Nucleus accumbens (tissue), 56 donors: ENCODE measurements around the gene OR3A2.
"Not testable (repeated sequence)": the region's sequence is repeated elsewhere in the genome, so short reads cannot be mapped to it uniquely, and the experiment has no call there.

Experiments
- DNase-seq, 56 donors: peaks; one replicate each; lab custom pipeline; 2025; lab: John Stamatoyannopoulos, UW

Gene OR3A2

DNA sequence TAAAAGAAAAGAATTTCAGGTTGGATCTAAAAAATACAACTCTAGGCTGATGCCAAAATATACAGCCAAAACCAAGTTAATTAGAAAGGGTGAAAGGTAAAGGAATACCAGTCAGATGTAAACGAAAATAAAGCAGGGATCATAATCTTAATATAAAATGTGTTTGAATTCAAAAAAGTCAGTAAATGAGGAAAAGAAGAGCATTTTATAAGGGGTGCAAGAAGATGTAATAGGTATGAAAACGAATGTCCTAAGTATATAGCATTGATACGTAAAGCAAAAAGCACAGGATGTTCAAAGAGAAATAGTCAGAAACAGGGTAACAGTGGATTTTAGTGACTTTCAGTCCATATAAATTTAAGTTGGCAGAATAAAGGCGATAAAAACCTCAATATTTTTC, 90.5 kb downstream of the OR3A2 start:
- DNase-seq, result no peak

DNA sequence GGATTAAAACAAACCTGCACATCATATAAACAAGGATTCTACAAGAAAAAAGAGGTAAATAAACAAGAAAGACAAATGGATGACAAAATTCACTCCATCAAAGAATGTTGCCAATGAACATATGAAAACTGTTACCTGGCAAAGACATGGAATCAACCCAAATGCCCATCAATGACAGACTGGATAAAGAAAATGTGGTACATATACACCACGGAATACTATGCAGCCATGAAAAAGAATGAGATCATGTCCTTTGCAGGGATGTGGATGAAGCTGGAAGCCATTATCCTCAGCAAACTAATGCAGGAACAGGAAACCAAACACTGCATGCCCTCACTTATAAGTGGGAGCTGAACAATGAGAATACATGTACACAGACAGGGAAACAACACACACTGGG, 92.6 kb downstream of the OR3A2 start:
- not testable (repeated sequence) for DNase-seq

DNA sequence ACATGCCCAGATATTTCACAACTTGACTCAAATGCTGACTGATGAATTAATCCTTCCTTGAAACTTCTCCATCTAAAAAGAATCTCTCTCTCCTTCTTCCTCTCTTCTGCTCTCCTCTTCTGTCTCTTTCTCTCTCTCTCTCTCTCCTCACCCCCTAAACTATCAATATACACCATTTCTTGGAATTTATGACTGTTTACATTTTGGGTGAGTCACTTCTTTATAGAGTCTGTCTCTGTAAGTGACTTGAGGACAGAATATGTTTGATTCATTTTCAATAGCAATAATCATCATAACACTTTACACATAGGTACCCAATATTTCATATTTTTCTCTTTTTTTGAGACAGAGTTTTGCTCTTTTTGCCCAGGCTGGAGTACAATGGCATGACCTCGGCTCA, 103.2 kb downstream of the OR3A2 start:
- no peak for DNase-seq

DNA sequence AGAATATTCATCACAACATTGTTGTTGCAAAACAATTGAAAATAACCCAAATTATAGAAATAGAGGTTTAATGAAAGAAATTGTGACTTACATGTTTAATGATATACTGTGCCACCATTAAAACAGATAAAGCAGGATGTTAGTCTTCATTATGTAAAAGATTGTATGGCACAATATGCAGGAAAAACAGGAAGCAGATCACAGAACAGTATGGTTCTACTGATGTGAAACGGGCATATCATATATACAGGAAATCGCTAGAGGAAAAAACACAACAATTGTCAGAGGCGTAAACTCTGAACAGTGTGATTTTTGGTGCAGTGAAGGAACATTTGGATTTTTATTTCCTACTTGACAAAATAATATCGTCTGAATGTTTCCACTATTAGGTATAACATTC, 110.0 kb downstream of the OR3A2 start:
- DNase-seq, result no peak

DNA sequence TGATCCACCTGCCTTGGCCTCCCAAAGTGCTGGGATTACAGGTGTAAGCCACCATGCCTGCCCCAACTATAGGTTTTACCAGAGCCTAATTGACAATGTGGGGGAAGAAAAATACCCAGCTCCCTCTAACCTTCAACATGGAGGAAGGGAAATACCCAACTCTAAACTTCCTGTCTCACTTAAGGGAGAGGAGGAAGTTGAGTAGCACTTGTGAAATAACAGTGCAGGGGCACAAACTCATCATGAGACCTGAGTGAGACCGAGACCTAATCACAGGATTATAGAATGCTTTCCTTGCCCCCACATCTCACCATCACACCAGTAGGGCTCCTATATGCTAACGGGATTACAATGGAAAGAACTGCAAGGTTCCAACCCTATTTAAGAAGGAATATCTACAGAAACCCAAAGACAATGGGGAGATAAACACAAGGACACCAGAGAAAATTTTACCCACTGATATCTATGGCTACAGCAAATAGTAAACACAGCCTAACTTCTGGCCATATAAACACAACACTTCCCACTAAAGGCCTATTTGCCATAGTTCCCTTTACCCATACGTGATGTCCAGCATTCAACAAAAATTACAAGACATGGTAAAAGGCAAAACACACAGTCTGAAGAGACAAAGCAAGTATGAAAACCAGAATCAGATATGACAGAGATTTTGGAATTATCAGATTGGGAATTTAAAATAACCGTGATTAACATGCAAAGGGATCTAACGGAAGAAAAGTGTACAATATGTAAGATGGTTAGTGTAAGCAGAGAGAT, 114.8 kb downstream of the OR3A2 start:
- no peak for DNase-seq

DNA sequence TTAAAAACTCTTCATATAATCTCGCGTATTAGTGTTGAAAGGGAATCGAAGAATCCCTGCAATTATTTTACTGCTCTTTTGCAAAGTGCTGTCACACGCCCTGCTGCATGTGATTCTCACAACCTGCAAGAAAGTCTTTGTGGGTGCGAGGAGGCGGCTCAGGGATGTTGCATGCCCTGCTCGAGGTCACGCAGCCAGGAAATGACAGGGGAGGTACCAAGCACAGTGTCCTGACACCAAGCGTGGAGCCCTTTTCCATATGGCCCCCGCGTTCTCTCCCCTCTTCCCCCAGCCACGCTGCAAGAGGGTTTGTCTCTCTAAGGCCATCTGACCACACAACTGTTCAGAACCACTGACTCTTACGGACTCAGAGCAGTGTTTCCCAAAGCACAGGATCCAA, 125.5 kb downstream of the OR3A2 start:
- DNase-seq, result no peak

DNA sequence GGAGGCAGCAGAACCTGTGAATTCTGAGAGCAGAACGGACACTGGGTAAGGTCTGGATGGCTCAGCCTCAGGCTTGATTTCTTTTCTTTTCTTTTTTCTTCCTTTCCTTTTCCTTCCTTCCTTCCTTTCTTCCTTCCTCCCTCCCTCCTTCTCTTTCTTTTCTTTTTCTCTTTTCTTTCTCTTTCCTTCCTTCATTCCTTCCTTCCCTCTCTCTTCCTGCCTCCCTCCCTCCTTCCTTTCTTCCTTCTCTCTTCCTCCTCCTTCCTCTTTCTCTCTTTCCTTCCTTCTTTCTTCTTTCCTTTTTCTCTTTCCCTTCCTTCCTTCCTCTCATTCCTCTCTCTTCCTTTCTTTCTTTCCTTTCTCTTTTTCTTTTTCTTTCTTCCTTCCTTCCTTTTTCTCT, 125.9 kb downstream of the OR3A2 start:
- no peak for DNase-seq

DNA sequence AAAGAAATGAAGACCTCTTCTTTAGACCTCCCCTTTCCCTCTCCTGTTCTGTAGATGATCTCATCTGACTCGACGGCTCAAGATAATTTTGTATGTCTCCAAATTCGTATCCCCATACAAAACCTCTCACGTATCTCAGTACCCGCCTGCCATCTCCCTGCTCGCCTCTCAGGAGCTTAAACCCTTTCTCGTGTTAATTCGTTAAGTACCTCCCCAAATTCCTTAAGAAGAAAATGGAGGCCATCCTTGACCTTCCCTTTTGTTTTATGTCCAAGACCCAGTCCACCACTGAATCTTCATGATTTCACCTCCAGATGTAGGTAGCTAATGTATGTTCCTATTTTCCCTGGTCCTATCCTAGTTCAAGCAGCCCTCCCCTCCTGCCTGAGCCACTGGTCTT, 129.5 kb downstream of the OR3A2 start:
- DNase-seq, result no peak

DNA sequence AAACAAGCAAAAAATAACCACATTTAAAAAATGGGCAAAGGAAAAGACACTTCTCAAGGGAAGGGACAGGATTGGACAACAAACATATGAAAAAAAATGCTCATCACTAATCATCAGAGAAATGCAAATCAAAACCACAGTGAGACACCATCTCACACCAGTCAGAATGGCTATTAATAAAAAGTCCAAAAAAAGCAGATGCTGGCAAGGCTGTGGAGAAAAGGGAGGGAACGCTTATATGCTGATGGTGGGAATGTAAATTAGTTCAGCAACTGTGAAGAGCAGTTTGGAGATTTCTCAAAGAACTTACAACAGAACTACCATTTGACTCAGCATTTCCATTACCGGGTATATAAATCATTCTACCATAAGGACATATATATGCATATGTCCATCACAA, 137.1 kb downstream of the OR3A2 start:
- DNase-seq, result not testable (repeated sequence)

DNA sequence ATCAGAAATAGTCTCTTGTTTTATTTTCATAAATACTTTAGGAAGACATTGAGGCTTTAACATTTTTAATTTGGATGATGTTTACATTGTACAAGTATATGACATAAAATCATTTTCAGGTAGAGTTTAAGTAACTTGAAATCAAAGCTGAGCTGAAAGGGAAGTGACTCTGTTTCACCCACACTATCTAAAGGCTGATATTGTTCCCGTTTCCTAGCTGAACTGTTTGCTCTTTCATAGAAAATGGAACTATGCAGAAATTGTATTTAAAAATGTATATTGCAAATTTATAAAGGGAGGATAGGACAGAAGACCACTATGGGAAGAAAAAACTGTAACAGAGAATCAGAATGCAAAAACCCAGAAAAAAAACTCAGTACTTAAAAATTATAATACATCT, 141.3 kb downstream of the OR3A2 start:
- DNase-seq, result not testable (repeated sequence)

DNA sequence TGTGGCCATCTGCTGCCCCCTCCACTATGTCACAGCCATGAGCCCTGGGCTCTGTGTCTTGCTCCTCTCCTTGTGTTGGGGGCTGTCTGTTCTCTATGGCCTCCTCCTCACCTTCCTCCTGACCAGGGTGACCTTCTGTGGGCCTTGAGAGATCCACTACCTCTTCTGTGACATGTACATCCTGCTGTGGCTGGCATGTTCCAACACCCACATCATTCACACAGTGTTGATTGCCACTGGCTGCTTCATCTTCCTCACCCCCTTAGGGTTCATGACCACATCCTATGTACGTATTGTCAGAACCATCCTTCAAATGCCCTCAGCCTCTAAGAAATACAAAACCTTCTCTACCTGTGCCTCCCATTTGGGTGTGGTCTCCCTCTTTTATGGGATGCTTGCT, 145.1 kb downstream of the OR3A2 start:
- DNase-seq, result not testable (repeated sequence)

DNA sequence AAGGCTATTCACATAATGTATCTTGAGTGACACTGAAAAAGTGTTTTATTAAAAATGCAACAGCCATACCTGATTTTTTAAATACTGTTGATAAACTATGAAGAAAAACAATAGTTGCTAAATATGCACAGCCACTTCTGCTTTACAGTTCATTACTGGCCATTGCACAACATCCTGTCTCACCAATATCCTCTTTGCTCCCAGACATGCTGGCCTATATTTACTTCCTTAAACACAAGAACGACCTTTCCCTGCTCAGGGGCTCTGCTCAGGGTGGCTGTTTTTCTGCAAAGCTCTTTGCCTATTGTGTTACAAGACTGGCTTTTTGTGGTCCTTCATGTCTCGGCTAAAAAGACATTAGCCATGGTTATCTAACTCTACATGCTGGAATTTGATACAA, 147.4 kb downstream of the OR3A2 start:
- DNase-seq, result peak in 3 of 56 donors; percentile 0 to 13 (median 3)

DNA sequence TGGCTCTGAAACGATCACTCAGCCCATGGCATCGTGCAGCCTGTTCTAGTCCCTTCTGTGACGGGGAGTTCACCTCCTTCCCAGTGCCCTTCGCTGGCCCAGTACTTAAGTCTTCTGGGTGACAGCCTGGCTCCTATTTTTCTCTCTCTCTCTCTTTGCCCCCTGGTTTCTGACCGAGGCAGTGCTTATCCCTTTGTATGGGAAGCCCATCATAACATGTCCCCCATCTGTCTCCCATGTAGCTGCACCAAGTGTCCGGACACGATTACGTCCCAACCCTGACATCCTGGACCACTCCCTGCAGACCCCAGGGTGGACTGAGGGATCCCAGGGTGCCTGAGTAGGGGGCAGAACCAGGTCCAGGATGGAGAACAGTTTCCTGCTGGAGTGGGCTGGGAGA, 153.8 kb downstream of the OR3A2 start:
- DNase-seq, result not testable (repeated sequence)
